GM12801 (cell line): ENCODE results near the gene LECT2.

Source experiments
- TF ChIP-seq, protein P1 (sequence below): IDR thresholded peaks from one replicate; pipeline ENCODE4 v1.5.1; 2011; ENCODE audit warnings: control low read depth; ENCODE audit not compliant: insufficient read length; ENCODE audit errors: extremely low read depth

Gene LECT2

DNA sequence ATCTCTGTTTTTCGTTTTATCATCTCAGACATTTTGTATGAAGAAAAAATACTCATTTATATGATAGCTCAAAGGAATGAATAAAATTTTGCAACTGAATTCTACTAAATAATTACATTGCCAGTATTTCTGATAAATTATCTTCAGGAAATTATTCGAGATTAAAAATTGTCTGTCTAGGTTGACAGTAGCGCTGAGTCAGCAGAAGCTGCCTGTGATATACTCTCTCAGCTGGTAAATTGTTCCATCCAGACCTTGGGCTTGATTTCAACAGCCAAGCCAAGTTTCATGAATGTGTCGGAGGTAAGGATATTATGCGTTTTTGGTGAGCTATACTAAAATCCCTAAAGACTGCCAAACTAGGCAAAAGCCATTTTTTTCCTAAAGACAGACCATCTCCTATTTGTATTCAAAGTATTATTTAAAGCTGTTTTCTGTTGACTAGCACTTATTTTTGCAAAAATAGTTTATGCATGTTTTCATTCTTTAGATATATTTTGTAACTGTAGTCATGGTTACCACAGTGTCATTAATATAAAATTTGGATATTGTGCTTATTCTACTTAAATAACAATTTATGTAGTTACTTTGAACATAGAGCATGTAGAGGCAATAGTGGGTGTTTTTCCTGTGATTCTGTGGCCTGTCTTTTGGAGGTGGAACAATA lies 17.4 kb downstream of the LECT2 start:
- TF ChIP-seq, protein P1, sequence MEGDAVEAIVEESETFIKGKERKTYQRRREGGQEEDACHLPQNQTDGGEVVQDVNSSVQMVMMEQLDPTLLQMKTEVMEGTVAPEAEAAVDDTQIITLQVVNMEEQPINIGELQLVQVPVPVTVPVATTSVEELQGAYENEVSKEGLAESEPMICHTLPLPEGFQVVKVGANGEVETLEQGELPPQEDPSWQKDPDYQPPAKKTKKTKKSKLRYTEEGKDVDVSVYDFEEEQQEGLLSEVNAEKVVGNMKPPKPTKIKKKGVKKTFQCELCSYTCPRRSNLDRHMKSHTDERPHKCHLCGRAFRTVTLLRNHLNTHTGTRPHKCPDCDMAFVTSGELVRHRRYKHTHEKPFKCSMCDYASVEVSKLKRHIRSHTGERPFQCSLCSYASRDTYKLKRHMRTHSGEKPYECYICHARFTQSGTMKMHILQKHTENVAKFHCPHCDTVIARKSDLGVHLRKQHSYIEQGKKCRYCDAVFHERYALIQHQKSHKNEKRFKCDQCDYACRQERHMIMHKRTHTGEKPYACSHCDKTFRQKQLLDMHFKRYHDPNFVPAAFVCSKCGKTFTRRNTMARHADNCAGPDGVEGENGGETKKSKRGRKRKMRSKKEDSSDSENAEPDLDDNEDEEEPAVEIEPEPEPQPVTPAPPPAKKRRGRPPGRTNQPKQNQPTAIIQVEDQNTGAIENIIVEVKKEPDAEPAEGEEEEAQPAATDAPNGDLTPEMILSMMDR: no peak

DNA sequence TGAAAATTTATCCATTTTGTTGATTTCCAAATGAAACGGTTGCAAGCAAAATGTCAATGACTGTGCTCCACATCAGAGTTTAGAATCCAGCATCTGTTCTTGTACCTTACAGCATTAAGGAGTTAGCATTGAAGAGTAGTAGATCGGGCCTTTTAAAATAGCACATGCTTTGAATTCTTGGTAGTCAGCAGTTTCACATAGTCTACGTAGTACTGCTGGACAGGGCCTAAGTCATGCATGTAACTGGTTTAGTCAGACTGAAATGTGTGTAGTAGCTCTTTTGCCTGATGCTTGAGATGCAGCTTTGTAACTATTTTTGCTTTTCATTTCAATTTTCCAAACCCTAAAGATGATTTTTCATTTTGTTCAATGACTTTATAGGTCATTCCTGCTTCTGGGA lies 19.8 kb downstream of the LECT2 start:
- TF ChIP-seq, protein P1: no peak

DNA sequence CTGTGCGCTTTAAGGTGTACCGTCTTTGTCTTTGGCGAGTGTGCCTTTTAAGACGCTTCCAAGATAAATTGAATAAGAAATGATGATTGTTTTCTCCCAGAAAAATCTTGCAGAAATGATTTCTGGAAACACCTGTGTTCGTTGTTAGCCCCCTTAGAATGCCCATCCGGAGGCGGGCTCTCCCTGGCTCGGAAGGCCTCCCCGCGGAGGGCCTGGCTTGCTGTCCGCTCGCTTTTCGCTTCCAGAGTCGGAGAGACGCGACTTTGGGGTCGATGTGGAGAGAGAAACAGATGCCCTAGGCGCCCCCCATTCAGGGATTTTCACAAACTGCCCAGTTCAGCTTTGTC lies 23.9 kb downstream of the LECT2 start:
- TF ChIP-seq, protein P1: no peak

DNA sequence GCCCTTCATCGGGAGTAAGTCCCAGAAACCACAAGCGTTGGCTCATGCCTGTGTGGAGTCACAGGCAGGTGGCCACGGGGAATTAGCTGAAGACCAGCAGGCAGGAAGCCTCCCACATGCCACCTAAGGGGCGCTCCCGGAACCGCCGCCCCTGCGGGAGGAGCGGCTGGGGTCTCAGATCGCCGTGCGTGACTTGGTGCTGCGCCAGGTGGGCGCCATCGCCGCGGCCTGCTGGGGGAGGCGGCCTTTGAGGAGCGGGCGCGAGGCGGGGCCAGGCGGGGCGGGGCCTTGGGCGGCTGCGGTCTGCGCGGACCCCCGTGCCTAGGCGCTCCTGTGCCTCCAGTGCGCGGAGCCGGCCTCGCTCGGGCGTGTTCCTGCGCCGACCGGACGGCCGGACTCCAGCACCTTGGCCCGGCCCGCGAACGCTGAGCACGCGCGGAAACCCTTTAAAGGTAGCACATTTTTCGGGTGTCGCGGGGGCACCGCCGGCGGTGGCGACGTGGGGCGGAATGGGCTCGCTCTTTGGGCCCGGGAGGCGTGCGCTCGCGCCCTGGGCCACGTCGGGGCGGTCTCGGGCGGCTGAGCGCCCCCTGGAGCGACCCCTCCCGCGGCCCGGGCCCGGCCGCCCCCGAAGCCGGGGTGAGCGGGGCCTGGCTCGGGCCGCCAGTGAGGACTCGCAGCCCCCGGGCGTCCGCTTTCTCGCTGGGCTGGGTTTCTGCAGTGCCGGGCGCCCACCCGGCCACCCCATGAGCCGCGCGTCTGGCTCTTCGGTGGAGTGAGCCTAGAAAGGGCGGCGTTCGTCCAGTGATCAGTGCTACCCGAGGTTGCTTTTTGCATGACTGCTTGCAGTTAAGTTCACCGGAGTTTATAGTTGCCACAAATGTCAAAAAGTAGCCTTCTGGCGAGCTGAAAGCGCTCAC lies 24.5 kb downstream of the LECT2 start:
- TF ChIP-seq, protein P1: no peak

DNA sequence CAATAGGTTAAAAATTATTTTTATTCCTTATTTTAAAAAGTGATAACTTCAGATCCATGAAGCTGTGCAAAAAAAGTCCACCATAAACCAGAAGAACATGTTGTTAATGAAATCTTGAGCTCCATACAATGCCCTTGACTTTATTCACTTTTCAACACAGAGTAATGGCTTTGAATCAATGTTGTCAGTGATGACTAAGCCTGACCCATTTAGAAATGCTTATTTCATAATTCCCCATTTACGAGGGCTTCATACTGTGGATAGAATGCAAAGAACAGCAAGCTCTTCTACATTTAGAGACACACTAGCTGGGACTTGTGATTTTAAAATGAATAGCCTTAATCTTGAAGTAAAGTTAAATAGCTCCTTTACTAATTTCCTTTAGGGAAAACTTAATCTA lies 33.4 kb downstream of the LECT2 start:
- TF ChIP-seq, protein P1: no peak

DNA sequence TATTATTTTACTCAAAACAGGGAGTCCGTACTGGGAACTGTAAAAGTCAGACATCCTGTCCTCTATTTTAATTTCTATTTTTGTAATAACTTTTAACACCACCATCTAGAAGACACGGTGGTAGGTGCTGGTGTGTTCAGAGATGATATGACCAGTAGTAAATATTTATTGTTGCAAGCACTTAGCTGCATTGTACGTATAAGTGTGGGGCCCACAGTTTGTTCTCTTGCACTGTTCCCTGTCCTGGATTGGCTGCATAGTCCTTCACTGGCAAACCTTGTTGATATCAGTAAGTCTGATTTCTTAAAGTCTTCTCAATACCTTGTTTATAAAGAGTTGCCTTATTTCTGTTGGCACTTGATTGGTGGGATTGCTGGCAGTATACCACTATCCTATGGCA lies 34.6 kb downstream of the LECT2 start:
- TF ChIP-seq, protein P1: no peak

DNA sequence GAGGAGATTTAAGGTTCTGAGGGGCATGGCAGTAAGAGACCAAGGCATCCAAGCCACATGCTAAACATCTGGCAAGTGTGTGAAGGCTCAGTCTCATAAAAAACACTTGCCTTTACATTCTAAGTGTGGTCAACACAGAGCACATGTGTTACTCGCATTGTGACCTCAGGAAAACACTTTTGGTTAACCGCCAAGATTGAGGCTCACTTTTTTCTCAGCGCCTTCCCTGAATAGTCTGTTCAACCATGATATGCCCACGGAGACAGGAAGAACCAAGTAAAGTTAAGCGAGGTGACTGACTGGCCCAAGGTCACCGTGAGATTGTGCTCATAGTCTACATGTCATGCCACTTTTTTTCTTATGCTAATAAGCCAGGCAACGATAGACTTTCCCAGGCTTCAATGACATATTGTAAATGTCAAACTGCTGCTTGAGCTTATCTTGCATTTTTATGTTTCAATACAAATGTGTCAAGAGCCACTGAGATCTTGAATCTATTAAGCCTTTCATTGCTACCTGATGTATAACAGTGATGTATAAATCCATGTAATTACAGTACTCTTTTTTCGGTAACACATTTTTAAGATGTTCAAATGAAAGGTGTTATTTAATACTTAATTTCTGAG lies 38.0 kb downstream of the LECT2 start:
- TF ChIP-seq, protein P1: no peak
